ENCODE results near the gene RPS27L.
"Not testable (repeated sequence)": the region's sequence is repeated elsewhere in the genome, so short reads cannot be mapped to it uniquely, and the experiment has no call there.

The RPS27L gene

DNA sequence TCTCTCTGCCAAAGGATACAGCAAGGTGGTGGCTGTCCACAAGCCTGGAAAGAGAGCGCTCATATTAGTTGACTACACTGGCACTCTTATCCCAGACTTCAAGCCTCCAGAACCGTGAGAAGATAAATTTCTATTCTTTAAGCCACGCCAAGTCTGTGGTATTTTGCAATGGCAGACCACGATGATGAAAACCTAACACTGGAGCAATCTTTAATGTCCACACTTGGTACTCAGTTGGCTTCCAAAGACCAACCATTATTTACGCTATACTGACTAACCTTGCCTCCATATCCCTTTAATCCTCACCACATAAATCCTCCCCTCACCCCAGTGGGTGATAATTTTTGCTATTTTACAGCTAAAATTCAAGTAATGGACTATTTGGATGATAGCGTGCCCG, 52.5 kb downstream of the RPS27L start:
- TF ChIP-seq, protein P1, sequence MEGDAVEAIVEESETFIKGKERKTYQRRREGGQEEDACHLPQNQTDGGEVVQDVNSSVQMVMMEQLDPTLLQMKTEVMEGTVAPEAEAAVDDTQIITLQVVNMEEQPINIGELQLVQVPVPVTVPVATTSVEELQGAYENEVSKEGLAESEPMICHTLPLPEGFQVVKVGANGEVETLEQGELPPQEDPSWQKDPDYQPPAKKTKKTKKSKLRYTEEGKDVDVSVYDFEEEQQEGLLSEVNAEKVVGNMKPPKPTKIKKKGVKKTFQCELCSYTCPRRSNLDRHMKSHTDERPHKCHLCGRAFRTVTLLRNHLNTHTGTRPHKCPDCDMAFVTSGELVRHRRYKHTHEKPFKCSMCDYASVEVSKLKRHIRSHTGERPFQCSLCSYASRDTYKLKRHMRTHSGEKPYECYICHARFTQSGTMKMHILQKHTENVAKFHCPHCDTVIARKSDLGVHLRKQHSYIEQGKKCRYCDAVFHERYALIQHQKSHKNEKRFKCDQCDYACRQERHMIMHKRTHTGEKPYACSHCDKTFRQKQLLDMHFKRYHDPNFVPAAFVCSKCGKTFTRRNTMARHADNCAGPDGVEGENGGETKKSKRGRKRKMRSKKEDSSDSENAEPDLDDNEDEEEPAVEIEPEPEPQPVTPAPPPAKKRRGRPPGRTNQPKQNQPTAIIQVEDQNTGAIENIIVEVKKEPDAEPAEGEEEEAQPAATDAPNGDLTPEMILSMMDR (IDR thresholded peaks at IDR 0.05; ENCODE audit: low read depth, low read length, missing control alignments), result no peak
- DNase-seq (ENCODE audit: extremely low read depth, low read depth), result no peak

DNA sequence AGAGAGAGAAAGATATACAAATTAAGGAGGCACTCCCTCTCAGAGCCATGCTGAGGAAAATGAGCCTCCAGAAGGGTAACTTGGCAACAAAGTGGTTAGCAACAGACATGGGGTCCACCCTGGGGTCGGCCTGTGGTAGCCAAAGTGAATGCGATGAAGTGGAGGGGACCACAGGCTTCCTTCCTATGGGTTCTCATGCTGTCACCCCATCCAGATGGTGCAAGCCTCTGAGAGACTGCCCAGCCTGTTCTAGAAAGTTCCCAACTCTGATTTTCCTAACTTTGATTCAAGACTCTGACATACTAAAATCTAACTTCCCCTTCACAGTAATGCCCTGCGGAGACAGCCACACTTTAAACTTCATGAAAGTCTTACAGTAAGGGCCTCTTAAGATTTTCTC, 53.9 kb downstream of the RPS27L start:
- no peak overlapping the region for H3K4me3 ChIP-seq (replicated peaks; ENCODE audit: low read depth, low read length)
- TF ChIP-seq, protein P1 (IDR thresholded peaks at IDR 0.05; ENCODE audit: low read depth, low read length, missing control alignments), result no peak
- DNase-seq (ENCODE audit: extremely low read depth, low read depth), result no peak

More for the DNA sequence above, 52.5 kb downstream of the RPS27L start:
- H3K4me3 ChIP-seq (replicated peaks; ENCODE audit: low read depth, low read length), result no peak overlapping the region

DNA sequence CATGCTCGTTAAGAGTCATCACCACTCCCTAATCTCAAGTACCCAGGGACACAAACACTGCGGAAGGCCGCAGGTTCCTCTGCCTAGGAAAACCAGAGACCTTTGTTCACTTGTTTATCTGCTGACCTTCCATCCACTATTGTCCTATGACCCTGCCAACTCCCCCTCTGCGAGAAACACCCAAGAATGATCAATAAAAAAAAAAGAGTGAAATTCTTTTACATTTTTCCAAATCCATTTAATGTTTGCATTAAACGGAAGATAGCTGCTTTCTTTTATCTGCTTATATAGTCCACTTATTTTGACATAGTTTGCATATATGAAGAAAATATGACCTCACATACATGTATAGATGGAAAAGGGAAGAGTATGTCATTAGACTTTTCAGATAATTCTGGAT, 57.7 kb downstream of the RPS27L start:
- DNase-seq (ENCODE audit: extremely low read depth, low read depth); H3K4me3 ChIP-seq (replicated peaks; ENCODE audit: low read depth, low read length): not testable (repeated sequence)

DNA sequence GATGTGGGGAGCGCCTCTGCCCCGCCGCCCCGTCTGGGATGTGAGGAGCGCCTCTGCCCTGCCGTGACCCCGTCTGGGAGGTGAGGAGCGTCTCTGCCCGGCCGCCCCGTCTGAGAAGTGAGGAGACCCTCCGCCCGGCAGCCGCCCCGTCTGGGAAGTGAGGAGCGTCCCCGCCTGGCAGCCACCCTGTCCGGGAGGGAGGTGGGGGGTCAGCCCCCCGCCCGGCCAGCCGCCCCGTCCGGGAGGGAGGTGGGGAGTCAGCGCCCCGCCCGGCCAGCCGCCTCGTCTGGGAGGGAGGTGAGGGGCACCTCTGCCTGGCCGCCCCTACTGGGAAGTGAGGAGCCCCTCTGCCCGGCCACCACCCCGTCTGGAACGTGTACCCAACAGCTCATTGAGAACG, 58.4 kb downstream of the RPS27L start:
- H3K4me3 ChIP-seq (replicated peaks; ENCODE audit: low read depth, low read length); DNase-seq (ENCODE audit: extremely low read depth, low read depth): not testable (repeated sequence)

Data from HFF-Myc (cell line).